GM21529 (cell line): ENCODE results near the gene DGCR6L.
"Not testable (repeated sequence)": the region's sequence is repeated elsewhere in the genome, so short reads cannot be mapped to it uniquely, and the experiment has no call there.

ENCODE experiments used
- ATAC-seq: cut with Tn5 transposase; IDR thresholded peaks from one replicate; pipeline ENCODE4 v1.9.1; 2021; ENCODE audit not compliant: unreplicated experiment

DGCR6L gene

DNA sequence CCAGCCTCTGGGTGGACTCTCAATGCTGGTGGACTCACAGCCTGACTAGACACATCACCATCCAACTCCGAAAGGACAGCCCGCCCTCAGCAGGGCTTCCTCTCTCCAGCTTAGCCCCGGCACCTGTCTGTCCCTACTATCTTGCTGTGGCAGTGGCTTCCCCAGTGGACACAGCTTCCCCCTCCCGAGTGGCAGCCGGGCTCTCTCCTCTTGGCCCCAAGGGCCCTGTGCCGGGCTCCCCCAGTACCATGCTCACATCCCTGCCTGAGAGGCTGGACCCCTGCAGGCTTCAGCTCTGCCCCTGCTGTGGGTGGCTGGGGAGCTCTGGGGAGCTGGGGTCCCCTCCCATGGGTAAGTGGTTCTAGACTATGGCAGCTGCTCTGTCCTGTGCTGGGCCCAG lies 9.1 kb downstream of the DGCR6L start:
- not testable (repeated sequence) for ATAC-seq

DNA sequence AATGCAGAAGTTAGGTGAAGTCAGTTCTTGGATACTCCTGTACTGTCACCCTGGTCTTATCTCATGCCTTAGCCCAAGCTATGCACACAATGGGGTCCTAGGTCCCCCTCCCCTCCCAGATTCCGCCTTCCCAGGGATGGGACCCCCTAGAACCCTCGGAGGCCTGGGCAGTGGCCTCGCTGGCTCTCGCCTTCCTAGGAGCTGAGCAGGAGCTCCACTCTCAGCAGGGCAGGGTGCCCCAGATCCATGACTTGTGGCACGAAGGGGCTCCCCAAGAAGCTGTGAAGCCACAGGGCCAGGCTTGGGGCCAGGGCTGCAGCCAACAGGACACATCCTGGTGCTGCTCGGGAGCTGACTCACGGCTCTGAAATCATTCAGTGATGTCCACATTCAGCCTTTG lies 9.7 kb downstream of the DGCR6L start:
- not testable (repeated sequence) for ATAC-seq

DNA sequence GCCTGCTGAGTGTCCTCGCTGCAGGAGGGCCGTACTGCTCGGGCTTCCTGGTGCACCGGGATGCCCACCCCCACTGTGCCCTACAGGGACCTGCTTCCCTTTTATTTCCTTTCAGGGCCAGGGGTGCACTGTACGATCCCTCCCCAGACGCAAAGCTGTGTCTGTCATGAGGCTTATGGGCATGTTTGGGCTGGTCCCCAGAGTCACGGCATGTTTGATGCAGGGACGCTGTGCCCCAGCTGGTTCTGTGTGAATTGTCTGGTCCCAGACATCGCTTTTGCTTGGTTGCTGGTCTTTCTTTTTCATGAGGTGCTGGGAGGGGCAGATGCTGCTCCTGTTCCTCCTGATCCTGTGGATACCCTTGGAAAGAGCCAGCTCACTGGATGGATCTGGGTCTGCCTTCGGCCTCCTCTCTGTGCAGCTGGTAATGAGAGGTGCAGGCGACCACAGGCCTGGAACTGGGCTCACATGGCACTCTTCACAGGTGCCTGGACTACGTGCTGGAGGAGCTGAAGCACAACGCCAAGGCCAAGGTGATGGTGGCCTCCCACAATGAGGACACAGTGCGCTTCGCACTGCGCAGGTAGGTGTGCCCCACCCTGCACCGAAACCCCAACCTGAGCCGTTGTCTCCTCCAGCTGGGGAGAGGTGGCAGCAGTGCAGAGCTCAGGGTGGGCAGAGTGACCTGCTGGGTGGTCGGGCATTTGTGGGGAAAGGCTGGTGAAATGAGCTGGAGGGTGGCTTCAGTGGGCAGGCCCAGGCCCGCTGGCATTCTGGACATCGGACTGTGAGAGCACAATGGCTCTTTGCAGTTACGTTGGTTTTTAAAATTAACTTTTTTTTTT lies 10.8 kb downstream of the DGCR6L start:
- ATAC-seq = not testable (repeated sequence)

DNA sequence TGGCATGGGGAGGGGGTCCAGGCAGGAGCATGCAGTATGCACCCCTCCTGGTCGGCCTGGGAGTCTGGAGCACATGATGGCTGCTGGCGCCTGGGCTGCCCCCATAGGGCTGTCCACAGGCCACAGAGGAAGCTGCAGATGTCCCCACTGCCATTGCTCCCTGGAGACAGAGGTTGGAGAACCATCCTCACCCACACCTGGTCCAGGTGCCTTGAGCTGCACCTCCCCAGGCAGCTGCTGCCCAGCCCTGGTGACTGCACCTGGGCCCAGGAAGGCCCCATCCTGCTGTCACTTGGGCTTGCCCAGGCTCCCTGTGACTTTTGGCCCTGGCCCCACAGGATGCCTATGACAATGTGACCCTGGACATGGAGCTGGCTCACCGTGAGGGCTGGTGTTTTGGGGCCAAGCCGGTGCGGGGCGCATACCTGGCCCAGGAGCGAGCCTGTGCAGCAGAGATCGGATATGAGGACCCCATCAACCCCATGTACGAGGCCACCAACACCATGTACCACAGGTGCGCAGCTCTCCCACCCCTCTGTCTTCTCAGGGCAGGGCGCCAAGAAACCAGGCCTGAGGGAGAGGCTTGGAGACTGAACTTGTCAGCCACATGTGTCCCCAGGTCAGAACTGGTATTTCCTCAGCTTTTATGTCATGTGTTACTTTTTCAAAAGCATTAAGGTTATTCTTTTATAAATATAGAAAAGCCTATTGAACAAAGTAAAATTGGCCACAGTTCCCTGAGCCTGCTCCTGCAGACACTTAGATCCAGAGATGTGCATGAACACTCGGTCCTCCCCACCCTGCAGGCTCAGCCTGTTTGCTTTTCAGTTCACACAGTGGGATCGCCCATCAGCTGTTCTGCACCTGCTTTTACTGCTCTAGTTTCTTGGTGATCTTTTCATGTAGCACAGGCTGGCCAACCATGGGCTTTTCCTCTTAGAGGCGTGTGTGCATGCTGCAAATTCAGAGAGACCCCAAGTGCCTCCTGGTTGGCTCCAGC lies 12.1 kb downstream of the DGCR6L start:
- ATAC-seq = not testable (repeated sequence)

DNA sequence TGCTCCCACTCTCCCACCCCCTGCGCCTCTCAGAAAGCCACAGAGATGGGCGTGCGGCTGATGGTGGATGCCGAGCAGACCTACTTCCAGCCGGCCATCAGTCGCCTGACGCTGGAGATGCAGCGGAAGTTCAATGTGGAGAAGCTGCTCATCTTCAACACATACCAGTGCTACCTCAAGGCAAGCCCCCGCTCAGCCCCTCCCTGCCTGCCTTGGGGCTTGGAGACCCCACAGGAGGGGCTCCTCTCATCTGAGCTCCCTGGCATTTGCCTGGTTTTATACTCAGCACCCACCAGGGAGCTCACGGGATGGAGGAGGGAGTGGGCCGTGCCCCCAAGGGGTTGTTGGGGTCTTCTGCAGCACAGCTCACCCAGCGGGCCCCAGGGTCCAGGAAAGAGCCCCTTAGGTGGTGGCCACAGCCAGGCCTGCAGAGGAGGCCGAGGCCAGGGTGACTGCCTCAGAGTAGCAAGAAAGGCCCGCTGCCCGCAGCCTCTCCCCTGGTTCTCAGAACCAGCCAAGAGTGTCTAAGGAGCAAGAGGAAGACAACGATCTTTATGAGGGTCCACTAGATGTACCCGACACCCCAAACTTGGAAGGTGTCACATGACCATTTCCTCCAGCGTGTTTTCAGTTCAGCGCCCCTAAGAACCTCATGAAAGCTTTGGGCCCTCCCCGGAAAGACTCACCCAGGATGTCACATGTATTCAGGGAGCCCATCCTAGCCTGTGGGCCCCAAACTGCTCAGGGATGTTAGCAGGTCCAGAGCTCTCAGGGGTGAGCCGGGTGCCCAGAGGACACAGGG lies 13.0 kb downstream of the DGCR6L start:
- not testable (repeated sequence) for ATAC-seq

DNA sequence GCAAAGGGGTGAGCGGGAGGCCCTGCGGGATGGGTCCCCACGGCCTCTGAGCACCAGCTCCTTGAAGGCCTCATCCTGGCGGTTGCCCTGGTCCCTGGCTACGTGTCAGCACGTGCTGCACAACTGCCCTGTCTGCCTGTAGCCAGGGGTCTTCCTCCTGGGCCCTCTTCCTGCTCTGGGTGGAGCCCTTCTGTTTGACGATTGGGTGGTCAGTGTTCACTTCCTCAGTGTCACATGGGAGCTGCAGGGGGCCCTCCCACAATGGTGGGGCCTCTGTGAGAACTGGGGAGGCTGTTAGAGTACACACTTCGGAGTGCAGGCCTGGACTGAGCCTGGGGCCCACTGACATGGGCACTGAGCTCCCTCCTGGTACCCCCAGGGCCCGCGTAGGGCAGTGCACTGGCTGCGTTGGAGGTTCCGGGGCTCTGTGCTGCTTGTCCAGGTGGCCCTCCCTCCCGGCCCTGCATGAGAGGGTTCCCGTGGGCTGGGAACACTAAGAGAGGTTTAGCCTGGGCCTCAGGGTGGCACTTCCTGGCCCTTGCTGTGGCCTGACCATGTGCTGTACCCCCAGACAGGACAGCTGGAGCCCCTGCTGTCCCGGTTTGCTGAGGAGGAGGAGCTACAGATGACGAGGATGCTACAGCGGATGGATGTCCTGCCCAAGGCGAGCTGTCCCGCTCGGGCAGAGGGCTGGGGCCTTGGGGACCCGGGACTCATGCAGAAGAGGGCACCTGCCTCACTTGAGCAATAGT lies 13.8 kb downstream of the DGCR6L start:
- no peak for ATAC-seq

DNA sequence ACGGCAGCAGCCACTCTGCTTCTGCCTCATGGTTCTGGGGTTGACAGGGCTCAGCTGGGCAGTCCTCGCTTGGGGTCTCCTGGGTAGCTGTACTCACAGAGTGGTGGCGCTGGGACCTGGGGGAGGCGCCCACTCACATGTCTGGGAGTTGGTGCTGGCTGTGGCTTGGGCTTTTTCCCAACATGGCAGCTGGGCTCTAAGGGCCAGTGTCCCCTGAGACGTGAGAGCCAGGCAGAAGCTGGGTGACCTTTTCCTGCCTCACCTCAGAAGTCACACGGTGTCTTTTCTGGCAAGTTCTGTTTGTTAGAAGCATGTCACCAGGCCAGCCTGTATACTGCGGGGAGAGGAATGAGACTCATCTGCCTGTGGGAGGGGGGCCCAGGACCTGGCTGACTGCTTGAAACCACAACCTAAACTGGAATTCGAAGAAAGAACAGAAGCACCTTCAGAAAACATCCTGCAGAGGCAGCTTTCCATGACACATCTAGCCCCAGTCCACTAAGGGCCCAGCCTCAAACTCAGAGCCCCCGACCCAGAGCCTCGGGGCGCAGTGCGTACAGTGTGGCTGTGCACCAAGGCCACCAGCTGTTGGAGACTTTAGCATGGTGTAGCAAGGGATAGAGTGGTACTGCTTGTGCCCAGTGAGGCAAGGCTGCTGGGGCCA lies 14.5 kb downstream of the DGCR6L start:
- ATAC-seq = not testable (repeated sequence)

DNA sequence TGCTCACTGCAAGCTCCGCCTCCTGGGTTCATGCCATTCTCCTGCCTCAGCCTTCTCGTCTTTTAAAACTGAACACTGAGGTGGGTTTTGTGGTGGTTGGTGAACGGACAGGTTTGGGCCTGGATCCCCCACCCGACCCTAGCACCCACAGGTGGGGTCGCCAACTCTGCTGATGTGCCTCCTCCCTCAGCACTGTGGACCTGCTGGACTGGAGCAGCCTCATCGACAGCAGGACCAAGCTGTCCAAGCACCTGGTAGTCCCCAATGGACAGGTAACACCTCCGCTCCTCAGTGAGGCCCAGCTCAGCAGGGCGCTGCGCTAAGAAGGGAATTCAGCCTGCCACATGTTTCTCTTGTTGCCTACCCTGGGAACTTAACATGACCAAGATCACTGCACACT lies 15.2 kb downstream of the DGCR6L start:
- no peak for ATAC-seq

DNA sequence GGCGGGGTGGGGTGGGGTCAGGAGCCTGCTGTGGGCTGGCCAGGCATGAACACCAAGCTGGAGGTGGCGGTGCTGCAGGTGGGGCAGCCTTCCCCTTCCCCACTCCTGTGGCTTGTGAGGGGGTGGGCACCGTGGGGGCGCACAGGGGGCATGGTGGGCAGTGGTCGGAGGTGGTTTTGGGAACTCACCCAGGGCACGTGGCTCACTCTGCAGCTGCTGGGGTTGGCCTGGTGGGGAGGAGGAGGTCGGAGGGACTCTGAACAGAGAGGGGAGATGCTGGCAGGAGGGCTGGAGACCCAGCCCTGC lies 16.7 kb downstream of the DGCR6L start:
- not testable (repeated sequence) for ATAC-seq

DNA sequence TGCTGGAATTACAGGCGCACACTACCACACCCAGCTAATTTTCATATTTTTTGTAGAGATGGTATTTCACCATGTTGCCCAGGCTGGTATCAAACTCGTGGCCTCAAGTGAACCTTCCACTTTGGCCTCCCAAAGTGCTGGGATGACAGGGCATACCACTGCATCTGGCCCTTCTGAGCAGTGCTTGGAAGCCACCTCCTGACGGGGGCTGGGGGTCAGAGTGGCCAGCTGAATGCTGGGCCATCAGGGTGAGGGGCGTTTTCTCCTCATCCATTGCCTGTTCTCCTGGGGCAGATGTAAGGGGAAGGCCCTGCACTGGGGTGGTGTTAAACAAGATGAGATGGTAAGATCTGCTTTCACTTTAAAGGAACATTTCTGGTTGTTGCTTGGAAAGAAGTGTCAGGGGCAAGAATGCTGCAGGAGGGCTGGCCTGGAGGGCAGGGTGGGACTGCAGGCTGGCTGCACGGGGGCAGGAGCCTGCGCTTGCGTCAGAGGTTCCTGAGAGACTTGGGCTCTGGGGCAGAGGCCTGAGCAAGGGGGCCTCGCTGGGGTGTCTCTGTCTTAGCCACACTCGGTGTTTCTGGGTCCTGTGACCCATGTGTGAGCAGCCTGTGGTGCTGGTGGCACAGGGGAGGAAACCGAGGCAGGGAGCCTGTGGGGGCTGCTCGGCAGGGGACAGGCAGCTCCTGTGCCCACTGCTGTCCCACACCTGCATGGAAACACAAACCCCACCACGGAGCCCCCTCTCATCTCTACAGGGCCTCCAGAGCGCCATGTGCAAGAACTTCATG lies 17.2 kb downstream of the DGCR6L start:
- no peak for ATAC-seq

DNA sequence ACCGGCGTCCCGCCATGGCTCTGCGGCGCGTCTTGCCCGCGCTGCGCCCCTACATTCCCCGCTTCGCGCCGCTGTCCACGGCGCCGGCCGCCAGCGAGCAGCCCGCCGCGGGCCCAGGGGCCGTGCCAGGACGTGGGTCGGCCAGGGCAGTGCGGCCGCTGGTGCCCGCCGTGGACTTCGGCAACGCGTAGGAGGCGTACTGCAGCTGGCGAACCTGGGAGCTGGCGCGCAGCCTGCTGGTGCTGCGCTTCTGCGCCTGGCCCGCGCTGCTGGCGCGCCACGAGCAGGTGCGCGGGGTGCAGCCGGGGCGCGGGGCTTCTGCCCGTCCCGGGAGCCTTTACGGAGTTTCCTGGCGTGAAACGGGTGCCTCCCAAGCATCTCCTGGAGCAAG lies 20.1 kb downstream of the DGCR6L start:
- ATAC-seq = no peak

DNA sequence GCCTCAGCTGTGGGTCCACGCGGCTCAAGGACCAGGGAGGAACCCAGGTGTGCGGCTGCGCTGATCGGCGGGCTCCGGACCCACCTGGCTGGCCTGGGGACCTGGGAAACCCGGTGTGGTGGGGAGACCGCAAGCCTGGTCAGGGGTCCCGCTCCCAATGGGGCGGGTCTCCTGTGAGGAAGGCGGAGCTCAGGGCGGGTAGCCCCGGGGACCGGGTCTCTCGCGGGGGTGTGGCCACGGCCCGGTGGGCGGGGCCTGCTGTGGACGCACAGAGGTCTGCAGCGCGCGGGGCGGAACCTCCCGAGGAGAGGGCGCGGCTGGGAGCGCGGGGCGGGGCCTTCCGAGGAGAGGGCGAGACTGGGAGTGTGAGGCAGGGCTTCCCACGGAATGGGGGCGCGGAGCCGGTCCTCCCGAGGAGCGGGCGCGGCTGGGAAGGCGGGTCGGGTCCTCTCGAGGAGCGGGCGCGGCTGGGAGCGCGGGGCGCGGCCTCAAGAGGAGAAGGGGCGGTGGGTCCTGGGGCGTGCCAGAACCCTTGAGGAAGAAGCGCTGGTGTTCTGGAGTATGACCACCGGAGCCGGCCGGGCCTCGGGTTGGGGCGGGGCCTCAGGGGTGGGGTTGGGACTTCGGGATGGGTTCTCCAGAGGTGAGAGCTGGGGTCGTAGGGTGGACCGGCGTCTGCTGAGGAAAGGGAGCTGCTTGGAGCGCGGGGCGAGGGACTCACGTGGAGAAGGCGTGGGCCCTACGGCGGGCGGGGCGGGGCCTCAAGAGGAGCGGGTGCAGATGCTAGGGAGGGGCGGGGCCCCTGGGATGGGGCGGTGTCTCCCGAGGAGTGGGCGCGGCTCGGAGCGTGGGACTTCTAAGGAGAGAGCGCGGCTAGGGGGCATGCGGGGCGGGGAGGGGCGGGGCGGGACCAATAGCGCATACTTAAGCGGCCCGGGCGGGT lies 20.8 kb downstream of the DGCR6L start:
- ATAC-seq = no peak

DNA sequence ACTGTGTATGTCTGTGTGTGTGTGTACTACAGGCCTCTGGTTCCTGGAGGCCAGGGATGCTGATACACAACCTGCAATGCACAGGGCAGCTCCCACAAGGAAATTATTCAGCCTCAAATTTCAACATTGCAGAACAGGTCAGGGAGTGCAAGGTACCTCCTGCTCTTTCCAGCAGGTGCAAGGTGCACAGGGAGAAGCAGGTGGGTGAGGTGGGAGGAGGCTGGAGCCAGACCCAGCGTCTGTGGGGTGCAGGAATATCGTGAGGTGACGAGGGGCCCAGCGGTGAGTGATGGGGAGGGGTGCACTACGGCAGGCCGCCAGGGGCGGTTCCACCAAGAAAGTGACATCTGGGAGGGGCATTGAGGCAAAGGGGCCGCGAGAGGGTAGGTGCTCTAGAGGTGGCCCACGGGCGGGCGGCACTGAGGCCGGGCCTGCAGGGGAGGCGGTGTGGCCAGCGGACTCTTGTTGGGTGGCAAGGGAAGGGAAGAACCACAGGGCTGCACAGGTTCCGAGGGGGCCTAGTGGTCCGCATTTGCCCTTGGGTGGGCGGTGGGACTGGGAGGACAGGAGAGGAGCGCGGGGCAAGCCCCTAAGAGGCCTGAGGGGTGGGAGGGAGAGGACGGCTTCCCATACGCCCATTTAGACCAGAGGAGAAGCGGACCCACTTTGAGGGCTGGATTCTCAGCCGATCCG lies 21.6 kb downstream of the DGCR6L start:
- no peak for ATAC-seq

DNA sequence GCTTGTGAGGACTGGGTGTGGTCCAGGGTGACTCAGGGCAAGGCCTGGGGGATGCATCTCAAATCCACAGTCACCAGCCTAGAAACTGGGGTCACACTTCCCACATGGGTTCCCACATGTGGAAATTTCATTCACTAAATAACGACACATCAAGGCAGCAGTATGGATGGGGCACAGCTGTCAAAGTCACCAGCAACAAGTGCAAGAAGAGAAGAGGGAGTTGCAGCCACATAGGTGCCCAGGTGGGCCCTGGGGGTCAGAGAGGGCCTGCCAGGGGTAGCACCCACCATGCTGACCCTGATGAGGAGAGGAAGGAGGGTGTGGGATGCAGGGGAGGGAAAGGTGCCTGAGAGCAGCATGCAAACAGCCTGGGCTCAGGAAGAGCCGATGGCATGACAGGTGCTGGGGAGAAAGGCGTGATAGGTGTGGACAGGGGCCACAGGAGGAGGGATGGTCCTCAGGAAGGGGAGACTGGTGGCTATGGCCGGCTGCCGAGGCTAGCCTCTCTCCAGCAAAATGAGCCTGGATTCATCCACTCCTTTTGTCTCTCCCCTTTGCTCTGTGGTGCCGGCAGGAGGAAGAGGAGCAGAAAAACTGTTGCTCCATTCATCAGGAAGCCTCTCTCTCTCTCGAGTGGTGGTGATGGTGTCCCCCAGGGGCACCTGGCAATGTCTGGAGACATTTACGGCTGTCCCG lies 22.3 kb downstream of the DGCR6L start:
- no peak for ATAC-seq

DNA sequence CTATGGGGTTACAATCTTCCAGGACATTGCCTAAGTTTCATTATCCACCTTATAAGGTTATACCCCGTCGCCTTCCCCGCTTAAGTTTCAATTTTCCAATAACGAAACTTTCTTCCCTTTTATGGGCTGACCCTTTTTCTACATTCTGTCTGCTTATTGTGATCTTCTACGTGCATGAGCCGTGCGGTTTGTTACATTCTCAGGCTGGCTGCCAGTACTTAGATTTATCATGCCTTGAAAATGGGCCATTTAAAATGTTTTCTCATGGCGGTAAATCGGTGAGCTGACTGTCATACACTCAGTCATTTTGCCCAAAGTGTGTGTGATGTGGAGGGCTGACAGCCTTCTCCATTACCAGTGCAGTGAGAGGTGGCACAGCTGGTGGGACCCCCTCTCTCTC lies 23.3 kb downstream of the DGCR6L start:
- ATAC-seq = no peak

DNA sequence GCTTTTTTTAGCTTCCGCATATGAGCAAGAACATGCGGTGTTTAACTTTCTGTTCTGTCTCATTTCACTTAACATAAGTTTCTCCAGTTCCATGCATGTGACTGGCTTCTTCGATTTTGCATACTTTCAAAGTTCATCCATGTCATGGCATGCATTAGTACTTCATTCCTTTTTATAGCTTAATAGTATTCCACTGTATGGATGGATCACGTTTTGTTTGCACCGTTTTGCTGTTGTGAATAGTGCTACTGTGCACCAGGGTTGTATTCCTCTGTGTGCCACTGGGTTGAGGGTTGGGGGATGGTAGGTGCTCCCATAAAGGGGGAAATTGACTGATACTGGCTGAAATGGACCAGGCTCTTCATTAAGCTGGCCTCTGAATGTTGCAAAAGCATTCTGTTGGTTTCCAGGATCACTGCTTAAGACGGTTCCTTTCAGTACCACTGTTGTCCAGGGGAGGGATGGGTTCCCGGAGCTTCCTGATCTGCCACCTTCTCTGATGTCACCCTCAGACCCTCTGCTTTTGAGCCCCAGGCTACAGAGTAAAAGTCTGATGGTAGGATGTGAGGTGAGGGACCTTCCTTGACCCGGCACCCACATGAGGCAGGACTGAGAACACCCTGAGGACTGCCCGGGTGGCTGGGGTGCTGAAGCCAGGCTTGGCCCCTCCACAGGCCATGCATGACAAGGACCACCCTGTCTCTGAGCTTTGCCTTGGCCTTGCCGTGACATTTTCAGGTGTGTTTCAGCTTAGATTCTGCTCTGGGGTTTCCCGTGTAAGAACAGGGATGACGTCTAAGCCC lies 24.4 kb downstream of the DGCR6L start:
- no peak for ATAC-seq
